B cell (primary cell): Measurements from ENCODE around the gene CACNB2. TPM values are rescaled to one million over a fixed set of nuclear protein-coding genes. Genes with fewer than 3 reads are reported as not detected.

Source experiments
- ATAC-seq: fragments of 200-7000 bp; cut with Tn5 transposase; one replicate; pipeline ENCODE4 v1.10.0; 2021; ENCODE audit warnings: low read depth, mild to moderate bottlenecking, moderate number of reproducible peaks, moderate library complexity
- CTCF ChIA-PET: fragments of 350-600 bp; sonication (Branson Sonifier 250); formaldehyde crosslinking; loops from one replicate; lab custom pipeline; 2021; ENCODE audit warnings: antibody characterized with exemption, inconsistent platforms; lab: Charles Lee
- POLR2A ChIA-PET: fragments of 350-600 bp; sonication (Branson Sonifier 250); formaldehyde crosslinking; loops from one replicate; lab custom pipeline; 2021; ENCODE audit warnings: antibody characterized with exemption; lab: Charles Lee
- DNase-seq: peaks from one replicate; pipeline ENCODE4 v3.0.0; 2013
- H2AFZ ChIP-seq: 2 replicates; pipeline ENCODE4 v1.6.1; 2012; ENCODE audit warnings: mild to moderate bottlenecking, low read depth, low read length; ENCODE audit not compliant: insufficient read depth, poor library complexity, severe bottlenecking
- H3K27ac ChIP-seq, 2 donors: 1 replicate in 1 of 2; 2 replicates in 1 of 2; pipeline ENCODE4 v1.5.1; 2012 to 2013; ENCODE audit warnings: low read length in 2 of 2, mild to moderate bottlenecking in 2 of 2, moderate library complexity in 1 of 2
- H3K27me3 ChIP-seq, 4 experiments: fragments of 200-600 bp in 1 of 4; sonication (generic) in 1 of 4; replicated peaks in 1 of 4; 1 replicate in 2 of 4; 2 replicates in 2 of 4; pipeline versions ENCODE4 v1.6.1 to v1.7.0; 2013 to 2016; ENCODE audit warnings: low read length in 3 of 4, mild to moderate bottlenecking in 2 of 4, mixed read lengths in 1 of 4, moderate library complexity in 1 of 4; ENCODE audit not compliant: insufficient read depth in 4 of 4, control insufficient read depth in 3 of 4; ENCODE audit errors: control extremely low read depth in 1 of 4
- H3K36me3 ChIP-seq, 2 experiments: replicated peaks in 1 of 2; 1 replicate in 1 of 2; 2 replicates in 1 of 2; pipeline versions ENCODE4 v1.6.1 to v1.7.1; 2013; ENCODE audit warnings: low read length in 1 of 2; ENCODE audit not compliant: insufficient read depth in 2 of 2, control insufficient read depth in 1 of 2; ENCODE audit errors: control extremely low read depth in 1 of 2, extremely low read depth in 1 of 2
- H3K4me1 ChIP-seq, 2 donors: fragments of 200-600 bp in 1 of 2; sonication (generic) in 1 of 2; 1 replicate in 1 of 2; 2 replicates in 1 of 2; pipeline versions ENCODE4 v1.5.1 to v1.6.1; 2013 to 2017; ENCODE audit warnings: low read length in 2 of 2; ENCODE audit not compliant: control insufficient read depth in 2 of 2, insufficient read depth in 2 of 2
- H3K4me2 ChIP-seq: replicated peaks from 2 replicates; pipeline ENCODE3; 2012; ENCODE audit warnings: mild to moderate bottlenecking, low read depth, low read length; ENCODE audit not compliant: poor library complexity, severe bottlenecking
- H3K4me3 ChIP-seq, 5 experiments: fragments of 200-600 bp in 1 of 5; sonication (generic) in 1 of 5; 1 replicate in 3 of 5; 2 replicates in 2 of 5; pipeline versions ENCODE4 v1.5.1 to v1.7.0; 2011 to 2016; ENCODE audit warnings: low read length in 4 of 5, mild to moderate bottlenecking in 4 of 5, low read depth in 2 of 5, control low read depth in 1 of 5, moderate library complexity in 1 of 5; ENCODE audit not compliant: insufficient read depth in 1 of 5; ENCODE audit errors: control extremely low read depth in 1 of 5, extremely low read depth in 1 of 5
- H3K79me2 ChIP-seq: fragments of 200-600 bp; sonication (generic); one replicate; pipeline ENCODE4 v1.6.0; 2016; ENCODE audit warnings: low read length; ENCODE audit not compliant: control insufficient read depth, insufficient read depth
- H3K9ac ChIP-seq: fragments of 200-600 bp; sonication (generic); 2 replicates; pipeline ENCODE4 v1.6.1; 2017; ENCODE audit warnings: mild to moderate bottlenecking, low read length, moderate library complexity
- H3K9me3 ChIP-seq, 3 donors: one replicate each; pipeline versions ENCODE4 v1.6.1 to v1.7.1; 2013; ENCODE audit warnings: low read length in 2 of 3; ENCODE audit not compliant: control insufficient read depth in 2 of 3, insufficient read depth in 1 of 3; ENCODE audit errors: control extremely low read depth in 1 of 3
- H4K20me1 ChIP-seq: 2 replicates; pipeline ENCODE4 v1.6.0; 2012; ENCODE audit warnings: mild to moderate bottlenecking, low read length; ENCODE audit not compliant: insufficient read depth, control insufficient read depth, poor library complexity, severe bottlenecking
- H3K27ac Mint-ChIP-seq: one replicate; pipeline ENCODE4 v1.8.0; 2021; ENCODE audit warnings: mixed read lengths
- H3K27me3 Mint-ChIP-seq: one replicate; pipeline ENCODE4 v1.8.0; 2021; ENCODE audit warnings: mixed read lengths
- H3K4me1 Mint-ChIP-seq: one replicate; pipeline ENCODE4 v1.8.0; 2021; ENCODE audit warnings: mixed read lengths
- H3K4me3 Mint-ChIP-seq: one replicate; pipeline ENCODE4 v1.8.0; 2021; ENCODE audit warnings: mixed read lengths
- H3K9me3 Mint-ChIP-seq: one replicate; pipeline ENCODE4 v1.8.0; 2022; ENCODE audit warnings: mixed read lengths; ENCODE audit not compliant: insufficient read depth
- EZH2 ChIP-seq: IDR thresholded peaks from 2 replicates; pipeline ENCODE4 v1.6.1; 2012; ENCODE audit warnings: borderline replicate concordance, low read depth, mild to moderate bottlenecking, moderate library complexity, low read length; ENCODE audit not compliant: insufficient read depth, poor library complexity, severe bottlenecking
- WGBS: methylation state at CpG from one replicate; pipeline ENCODE4 v1.1.5; 2013; ENCODE audit warnings: missing lambda C conversion rate; ENCODE audit not compliant: insufficient coverage; 5-methylcytosine and 5-hydroxymethylcytosine counted together
- intact Hi-C: fragments of 100-400 bp; cut with micrococcal nuclease; formaldehyde crosslinking; loops from one replicate; pipeline ENCODE4 v1.10.0; 2022
- polyA plus RNA-seq: library from polyadenylated mRNA; depleted of rRNA; stranded (reverse); fragments of >200 nt; gene quantifications from 2 replicates; pipeline ENCODE4 v1.2.3, GENCODE V29; 2012
- total RNA-seq, 2 donors: library from RNA; stranded (reverse); fragments of 120-200 nt in 1 of 2; gene quantifications; 1 replicate in 1 of 2; 2 replicates in 1 of 2; pipeline versions ENCODE4 v1.2.3 to v1.2.4, GENCODE V29; 2013 to 2022
- TF ChIP-seq, protein P1 (sequence below): fragments of 200-600 bp; IDR thresholded peaks from one replicate; pipeline ENCODE4 v1.8.0; 2022; ENCODE audit warnings: antibody characterized with exemption, mild to moderate bottlenecking

Gene CACNB2
- total and polyA plus RNA-seq, 2 donors (not counting 1 experiment from before 2014, with no cell fraction given): not detected

DNA sequence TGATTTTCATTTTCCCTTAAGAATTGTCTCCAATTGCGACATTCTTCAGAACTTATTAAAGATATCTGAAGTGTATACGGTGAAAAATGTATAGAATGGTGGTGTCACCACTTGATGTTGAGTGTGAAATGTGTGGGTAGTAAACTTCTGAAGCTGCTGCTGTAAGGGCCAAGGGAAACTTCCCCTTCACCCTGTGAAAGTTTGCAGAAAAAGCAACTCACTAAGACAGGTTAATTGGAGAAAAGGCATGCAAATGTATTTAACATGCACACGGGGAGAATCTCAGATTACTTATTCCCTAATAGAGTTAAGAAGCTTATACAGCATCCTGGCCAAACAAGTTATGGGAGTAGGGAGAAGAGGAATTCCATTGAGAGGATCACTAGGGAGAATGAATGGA lies 338.1 kb downstream of the CACNB2 start:
- Histone ChIP-seq H3K4me3 (no peak overlapping the region), H4K20me1 (no peaks in the 10 kb centered on the region), H3K27me3 (no peaks in the 10 kb centered on the region), H3K4me2 (no peak overlapping the region), H2AFZ (no peak overlapping the region), H3K9me3 (no peaks in the 10 kb centered on the region), H3K9ac (no peak overlapping the region), H3K79me2 (no peaks in the 10 kb centered on the region), H3K36me3 (no peaks in the 10 kb centered on the region), H3K4me1 (no peaks in the 10 kb centered on the region), H3K27ac (no peak overlapping the region)
- intact Hi-C loops: no loop called here
- WGBS: no CpG with 5 or more reads among the region's 3 CpGs
- no peak for TF ChIP-seq EZH2
- TF ChIP-seq, protein P1, sequence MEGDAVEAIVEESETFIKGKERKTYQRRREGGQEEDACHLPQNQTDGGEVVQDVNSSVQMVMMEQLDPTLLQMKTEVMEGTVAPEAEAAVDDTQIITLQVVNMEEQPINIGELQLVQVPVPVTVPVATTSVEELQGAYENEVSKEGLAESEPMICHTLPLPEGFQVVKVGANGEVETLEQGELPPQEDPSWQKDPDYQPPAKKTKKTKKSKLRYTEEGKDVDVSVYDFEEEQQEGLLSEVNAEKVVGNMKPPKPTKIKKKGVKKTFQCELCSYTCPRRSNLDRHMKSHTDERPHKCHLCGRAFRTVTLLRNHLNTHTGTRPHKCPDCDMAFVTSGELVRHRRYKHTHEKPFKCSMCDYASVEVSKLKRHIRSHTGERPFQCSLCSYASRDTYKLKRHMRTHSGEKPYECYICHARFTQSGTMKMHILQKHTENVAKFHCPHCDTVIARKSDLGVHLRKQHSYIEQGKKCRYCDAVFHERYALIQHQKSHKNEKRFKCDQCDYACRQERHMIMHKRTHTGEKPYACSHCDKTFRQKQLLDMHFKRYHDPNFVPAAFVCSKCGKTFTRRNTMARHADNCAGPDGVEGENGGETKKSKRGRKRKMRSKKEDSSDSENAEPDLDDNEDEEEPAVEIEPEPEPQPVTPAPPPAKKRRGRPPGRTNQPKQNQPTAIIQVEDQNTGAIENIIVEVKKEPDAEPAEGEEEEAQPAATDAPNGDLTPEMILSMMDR: no peak
- Mint-ChIP-seq H3K4me3 (no peak overlapping the region), H3K4me1 (no peaks in the 10 kb centered on the region), H3K9me3 (no peaks in the 10 kb centered on the region), H3K27me3 (peaks cover 3% of the 10 kb centered on the region), H3K27ac (no peak overlapping the region)
- ATAC-seq: no peak
- no peak for DNase-seq
- CTCF ChIA-PET: no interaction called here
- POLR2A ChIA-PET: no interaction called here

DNA sequence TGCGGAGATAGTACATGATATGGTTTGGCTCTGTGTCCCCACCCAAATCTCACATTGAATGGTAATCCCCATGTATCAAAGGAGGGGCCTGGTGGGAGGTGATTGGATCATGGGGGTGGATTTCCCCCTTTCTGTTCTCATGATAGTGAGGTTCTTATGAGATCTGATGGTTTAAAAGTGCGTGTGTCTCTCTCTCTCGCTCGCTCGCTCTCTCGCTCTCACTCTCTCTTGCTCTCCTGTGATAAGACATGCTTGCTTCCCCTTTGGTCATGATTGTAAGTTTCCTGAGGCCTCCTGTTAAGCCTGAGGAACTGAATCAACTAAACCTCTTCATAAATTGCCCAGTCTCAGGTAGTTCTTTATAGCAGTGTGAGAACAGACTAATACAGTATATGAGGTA lies 339.3 kb downstream of the CACNB2 start:
- Mint-ChIP-seq H3K27me3 (peaks cover 3% of the 10 kb centered on the region), H3K9me3 (no peaks in the 10 kb centered on the region), H3K4me3 (no peak overlapping the region), H3K4me1 (no peaks in the 10 kb centered on the region), H3K27ac (no peak overlapping the region)
- no peak overlapping the region for H2AFZ ChIP-seq
- POLR2A ChIA-PET: no interaction called here
- H3K79me2 ChIP-seq: no peaks in the 10 kb centered on the region
- no peaks in the 10 kb centered on the region for H3K9me3 ChIP-seq
- WGBS: no CpG with 5 or more reads among the region's 6 CpGs
- no peaks in the 10 kb centered on the region for H3K36me3 ChIP-seq
- intact Hi-C loops: no loop called here
- DNase-seq: no peak
- no peak overlapping the region for H3K9ac ChIP-seq
- ATAC-seq: no peak
- CTCF ChIA-PET: no interaction called here
- no peaks in the 10 kb centered on the region for H3K27me3 ChIP-seq
- H3K4me2 ChIP-seq: no peak overlapping the region
- no peak overlapping the region for H3K4me3 ChIP-seq
- no peaks in the 10 kb centered on the region for H4K20me1 ChIP-seq
- TF ChIP-seq EZH2: no peak
- TF ChIP-seq, protein P1: no peak
- no peak overlapping the region for H3K27ac ChIP-seq
- no peaks in the 10 kb centered on the region for H3K4me1 ChIP-seq
